K562 (cell line): ENCODE results near the gene RPRML. TPM values are rescaled to one million over a fixed set of nuclear protein-coding genes. Genes with fewer than 3 reads are reported as not detected.

Experiments
- BHLHE40 ChIP-seq: IDR thresholded peaks from 2 replicates; pipeline ENCODE4 v1.6.1; 2011; ENCODE audit warnings: low read length, improper control_type of control experiment
- CHD1 ChIP-seq: fragments of 200-600 bp; sonication (generic); IDR thresholded peaks from one replicate; pipeline ENCODE4 v1.6.1; 2012; ENCODE audit warnings: mild to moderate bottlenecking, moderate library complexity, low read length, inconsistent platforms
- CLOCK ChIP-seq: fragments of 250-450 bp; sonication (Bioruptor Pico); IDR thresholded peaks from 2 replicates; pipeline ENCODE4 v1.4.0; 2020; ENCODE audit warnings: mild to moderate bottlenecking, moderate library complexity, borderline replicate concordance
- FOXK2 ChIP-seq, 2 experiments: fragments of 450-650 bp; IDR thresholded peaks in 1 of 2; conservative IDR thresholded peaks in 1 of 2; 2 replicates each; pipeline ENCODE4 v1.6.1; 2016; ENCODE audit warnings: low read depth in 2 of 2, mild to moderate bottlenecking in 1 of 2
- POLR2AphosphoS2 ChIP-seq: IDR thresholded peaks from 2 replicates; pipeline ENCODE4 v1.6.1; 2012; ENCODE audit warnings: low read length, improper control_type of control experiment
- PRDM10 ChIP-seq: fragments of 450-650 bp; IDR thresholded peaks from 2 replicates; pipeline ENCODE4 v1.6.1; 2018; ENCODE audit not compliant: partially characterized antibody
- RBBP5 ChIP-seq: fragments of 200-600 bp; sonication (generic); IDR thresholded peaks from 2 replicates; pipeline ENCODE4 v1.6.1; 2012; ENCODE audit warnings: borderline replicate concordance, mild to moderate bottlenecking, low read length, control low read depth, inconsistent platforms; ENCODE audit not compliant: insufficient read depth, poor library complexity, severe bottlenecking
- SMAD1 ChIP-seq: fragments of 150-350 bp; IDR thresholded peaks from 2 replicates; pipeline ENCODE4 v1.6.1; 2014; ENCODE audit warnings: low read length, low read depth; ENCODE audit not compliant: partially characterized antibody
- SNRNP70 ChIP-seq: fragments of 200-400 bp; formaldehyde crosslinking; optimal IDR thresholded peaks from 2 replicates; pipeline ENCODE3; 2017; ENCODE audit warnings: low read depth, low read length
- TCF7L2 ChIP-seq: fragments of 150-350 bp; IDR thresholded peaks from 2 replicates; pipeline ENCODE4 v1.6.1; 2016; ENCODE audit warnings: low read depth, mild to moderate bottlenecking, low read length, moderate library complexity
- YBX1 ChIP-seq: fragments of 450-650 bp; IDR thresholded peaks from 2 replicates; pipeline ENCODE4 v1.7.1; 2016; ENCODE audit warnings: mild to moderate bottlenecking
- ZNF146 ChIP-seq: IDR thresholded peaks from one replicate; pipeline ENCODE4 v1.6.1; 2018; ENCODE audit warnings: missing compliant biosample characterization; ENCODE audit not compliant: unreplicated experiment
- ZNF175 ChIP-seq: fragments of 200-800 bp; sonication (Bioruptor generic); IDR thresholded peaks from 2 replicates; pipeline ENCODE4 v1.6.1; 2016; ENCODE audit warnings: low read depth, mild to moderate bottlenecking, missing genetic modification characterization, missing compliant biosample characterization
- ZNF512 ChIP-seq: IDR thresholded peaks from 2 replicates; pipeline ENCODE4 v1.6.1; 2016; ENCODE audit warnings: missing genetic modification characterization, missing compliant biosample characterization
- polyA plus RNA-seq, 8 experiments: library from polyadenylated mRNA; depleted of rRNA in 4 of 8; stranded (reverse) in 5 of 8; unstranded in 3 of 8; fragments of >200 nt; fragmentation: Nextera tagmentation in 2 of 8; fragmentation: Illumina TruSeq in 1 of 8; extraction: Ambion mirVana in 2 of 8; extraction: Trizol in 1 of 8; gene quantifications; 2 replicates each; pipeline versions ENCODE4 v1.2.1 to v1.2.3, GENCODE V29; 2011 to 2014; ENCODE audit warnings: inconsistent platforms in 1 of 8, missing spikeins in 1 of 8
- total RNA-seq, 7 experiments: library from RNA; depleted of rRNA in 6 of 7; stranded (reverse); fragments of >200 nt in 6 of 7; fragmentation: Illumina TruSeq in 2 of 7; extraction: Trizol in 2 of 7; gene quantifications; 2 replicates each; pipeline versions ENCODE4 v1.2.1 to v1.2.3, GENCODE V29; 2011 to 2021; ENCODE audit warnings: low replicate concordance in 1 of 7

Gene RPRML
- total and polyA plus RNA-seq, 9 of the 15 experiments (the other 6 are each of a cell fraction or from before 2014, with no cell fraction given): not detected

DNA sequence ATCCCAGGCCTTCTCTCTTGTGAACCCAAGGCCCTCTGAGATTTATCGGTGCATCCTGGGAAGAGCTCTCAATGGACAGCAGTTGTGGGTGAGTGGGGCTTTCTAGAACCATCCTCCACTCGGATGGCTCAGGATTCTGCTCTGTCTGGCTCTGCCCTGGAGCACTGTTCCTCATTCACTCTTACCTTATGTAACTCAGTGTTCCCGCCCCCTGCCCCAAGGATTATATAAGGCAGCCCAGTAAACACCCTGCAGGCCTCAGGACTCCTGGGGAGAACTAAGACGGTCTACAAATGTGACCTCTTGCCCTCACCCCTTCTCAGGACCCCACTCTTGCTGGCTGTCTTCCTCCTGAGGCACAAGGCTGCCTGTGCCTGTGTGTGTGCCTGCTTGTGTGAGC, 3.8 kb downstream of the RPRML start (continued):
- TF ChIP-seq ZNF146 (no peak), SMAD1 (no peak), CHD1 (no peak), ZNF512 (tag) (no peak), YBX1 (no peak), CLOCK (CRISPR knock-in tag) (no peak), TCF7L2 (no peak), FOXK2 (conservative IDR thresholded peaks at IDR 0.05 in 1 of 2, IDR thresholded peaks at IDR 0.05 in 1 of 2; ENCODE audit: low read depth in 2 of 2) (no peak), POLR2AphosphoS2 (no peak), BHLHE40 (no peak), ZNF175 (CRISPR knock-in tag) (no peak), SNRNP70 (no peak), PRDM10 (no peak), RBBP5 (no peak)
- TF ChIP-seq, all 486 proteins: peak for 0
